WTC11 (cell line): ENCODE measurements around the gene RBM26. TPM values are rescaled to one million over a fixed set of nuclear protein-coding genes. Genes with fewer than 3 reads are reported as not detected.

Experiments used
- ATAC-seq: fragments of 200-7000 bp; cut with Tn5 transposase; 2 replicates; pipeline ENCODE4 v1.10.0; 2021; ENCODE audit warnings: mild to moderate bottlenecking, moderate library complexity
- CTCF ChIA-PET: fragments of 300-600 bp; sonication (Branson Sonifier 250); formaldehyde crosslinking; loops from one replicate; lab custom pipeline; 2021; ENCODE audit warnings: antibody characterized with exemption; lab: Charles Lee
- POLR2A ChIA-PET: fragments of 350-600 bp; sonication (Branson Sonifier 250); formaldehyde crosslinking; loops from one replicate; lab custom pipeline; 2021; ENCODE audit warnings: antibody characterized with exemption; lab: Charles Lee
- DNase-seq: peaks from one replicate; pipeline ENCODE4 v3.0.0; 2021; ENCODE audit warnings: low spot score
- H3K27ac Mint-ChIP-seq: 2 replicates; pipeline ENCODE4 v1.8.0; 2021; ENCODE audit warnings: mixed read lengths
- H3K27me3 Mint-ChIP-seq: 2 replicates; pipeline ENCODE4 v1.8.0; 2021; ENCODE audit warnings: low read depth, mild to moderate bottlenecking, moderate library complexity, mixed read lengths
- H3K36me3 Mint-ChIP-seq: 2 replicates; pipeline ENCODE4 v1.8.0; 2021; ENCODE audit warnings: mixed read lengths
- H3K4me1 Mint-ChIP-seq: 2 replicates; pipeline ENCODE4 v1.8.0; 2022; ENCODE audit warnings: mixed read lengths
- H3K4me3 Mint-ChIP-seq: 2 replicates; pipeline ENCODE4 v1.8.0; 2021; ENCODE audit warnings: mild to moderate bottlenecking, moderate library complexity, mixed read lengths
- H3K9me3 Mint-ChIP-seq: 2 replicates; pipeline ENCODE4 v1.8.0; 2021; ENCODE audit warnings: mixed read lengths
- ATF3 ChIP-seq: sonication (generic); formaldehyde crosslinking; conservative IDR thresholded peaks from 2 replicates; pipeline ENCODE4 v1.8.1; 2022; ENCODE audit warnings: mild to moderate bottlenecking, missing genetic modification reagents
- ATF6 ChIP-seq: sonication (generic); formaldehyde crosslinking; IDR thresholded peaks from 2 replicates; pipeline ENCODE4 v1.8.1; 2023; ENCODE audit warnings: mild to moderate bottlenecking, missing genetic modification reagents
- CBFB ChIP-seq: sonication (generic); formaldehyde crosslinking; IDR thresholded peaks from 2 replicates; pipeline ENCODE4 v1.8.1; 2022; ENCODE audit warnings: mild to moderate bottlenecking, low read depth, missing genetic modification reagents
- CREM ChIP-seq: sonication (generic); formaldehyde crosslinking; IDR thresholded peaks from 2 replicates; pipeline ENCODE4 v1.8.1; 2022; ENCODE audit warnings: mild to moderate bottlenecking, missing genetic modification reagents, moderate library complexity
- FOXK1 ChIP-seq: sonication (generic); formaldehyde crosslinking; IDR thresholded peaks from 2 replicates; pipeline ENCODE4 v1.8.0; 2022; ENCODE audit warnings: mild to moderate bottlenecking, moderate library complexity, missing genetic modification reagents
- GABPB1 ChIP-seq: sonication (generic); formaldehyde crosslinking; IDR thresholded peaks from 2 replicates; pipeline ENCODE4 v1.8.1; 2023; ENCODE audit warnings: mild to moderate bottlenecking, missing genetic modification reagents
- NFE2L1 ChIP-seq: sonication (generic); formaldehyde crosslinking; IDR thresholded peaks from 2 replicates; pipeline ENCODE4 v1.8.1; 2023; ENCODE audit warnings: missing genetic modification reagents
- NR1H2 ChIP-seq: sonication (generic); formaldehyde crosslinking; IDR thresholded peaks from 2 replicates; pipeline ENCODE4 v1.9.0; 2021; ENCODE audit warnings: mild to moderate bottlenecking, moderate library complexity, missing genetic modification reagents
- RELA ChIP-seq: sonication (generic); formaldehyde crosslinking; IDR thresholded peaks from 2 replicates; pipeline ENCODE4 v1.8.1; 2022; ENCODE audit warnings: missing genetic modification reagents, mild to moderate bottlenecking, borderline replicate concordance
- SMAD3 ChIP-seq: sonication (generic); formaldehyde crosslinking; IDR thresholded peaks from 2 replicates; pipeline ENCODE4 v1.8.0; 2022; ENCODE audit warnings: missing genetic modification reagents, mild to moderate bottlenecking, borderline replicate concordance
- SMAD4 ChIP-seq: sonication (generic); formaldehyde crosslinking; IDR thresholded peaks from 2 replicates; pipeline ENCODE4 v1.8.0; 2022; ENCODE audit warnings: mild to moderate bottlenecking, missing genetic modification reagents
- SOX15 ChIP-seq: fragments of 250-450 bp; sonication (Bioruptor Pico); IDR thresholded peaks from 2 replicates; pipeline ENCODE4 v1.9.0; 2021; ENCODE audit warnings: mild to moderate bottlenecking
- TCF7 ChIP-seq: sonication (generic); formaldehyde crosslinking; IDR thresholded peaks from 2 replicates; pipeline ENCODE4 v1.8.0; 2022; ENCODE audit warnings: mild to moderate bottlenecking, low read depth, missing genetic modification reagents, moderate library complexity
- USF2 ChIP-seq: sonication (generic); formaldehyde crosslinking; IDR thresholded peaks from 2 replicates; pipeline ENCODE4 v1.8.1; 2023; ENCODE audit warnings: mild to moderate bottlenecking, missing genetic modification reagents, moderate library complexity
- ZBTB21 ChIP-seq: sonication (generic); formaldehyde crosslinking; IDR thresholded peaks from 2 replicates; pipeline ENCODE4 v1.8.1; 2023; ENCODE audit warnings: mild to moderate bottlenecking, missing genetic modification reagents, borderline replicate concordance
- ZNF219 ChIP-seq: sonication (generic); formaldehyde crosslinking; IDR thresholded peaks from 2 replicates; pipeline ENCODE4 v1.8.0; 2023; ENCODE audit warnings: missing genetic modification reagents, mild to moderate bottlenecking, borderline replicate concordance
- ZNF423 ChIP-seq: fragments of 250-450 bp; sonication (Bioruptor Pico); IDR thresholded peaks from 2 replicates; pipeline ENCODE4 v2.1.2; 2022; ENCODE audit warnings: mild to moderate bottlenecking, moderate library complexity
- total RNA-seq: library from RNA; stranded (reverse); gene quantifications from 3 replicates; pipeline ENCODE4 v1.2.3, GENCODE V29; 2021
- TF ChIP-seq, protein P1 (sequence below): sonication (generic); formaldehyde crosslinking; IDR thresholded peaks from 2 replicates; pipeline ENCODE4 v1.8.1; 2023; ENCODE audit warnings: mild to moderate bottlenecking, missing genetic modification reagents, borderline replicate concordance
- TF ChIP-seq, protein P2 (sequence below): fragments of 250-450 bp; sonication (Bioruptor Pico); IDR thresholded peaks from 2 replicates; pipeline ENCODE4 v1.9.0; 2021; ENCODE audit warnings: mild to moderate bottlenecking, borderline replicate concordance
- TF ChIP-seq, protein P3 (sequence below): sonication (generic); formaldehyde crosslinking; IDR thresholded peaks from 2 replicates; pipeline ENCODE4 v1.8.0; 2023; ENCODE audit warnings: missing genetic modification reagents
- TF ChIP-seq, protein P4 (sequence below): sonication (generic); formaldehyde crosslinking; IDR thresholded peaks from 2 replicates; pipeline ENCODE4 v1.8.1; 2022; ENCODE audit warnings: mild to moderate bottlenecking, moderate library complexity, missing genetic modification reagents
- TF ChIP-seq, protein P5 (sequence below): sonication (generic); formaldehyde crosslinking; IDR thresholded peaks from 2 replicates; pipeline ENCODE4 v1.8.0; 2022; ENCODE audit warnings: mild to moderate bottlenecking, missing genetic modification reagents

The RBM26 gene
- total RNA-seq, 1 experiment from 2014 or later: 64.1 TPM

DNA sequence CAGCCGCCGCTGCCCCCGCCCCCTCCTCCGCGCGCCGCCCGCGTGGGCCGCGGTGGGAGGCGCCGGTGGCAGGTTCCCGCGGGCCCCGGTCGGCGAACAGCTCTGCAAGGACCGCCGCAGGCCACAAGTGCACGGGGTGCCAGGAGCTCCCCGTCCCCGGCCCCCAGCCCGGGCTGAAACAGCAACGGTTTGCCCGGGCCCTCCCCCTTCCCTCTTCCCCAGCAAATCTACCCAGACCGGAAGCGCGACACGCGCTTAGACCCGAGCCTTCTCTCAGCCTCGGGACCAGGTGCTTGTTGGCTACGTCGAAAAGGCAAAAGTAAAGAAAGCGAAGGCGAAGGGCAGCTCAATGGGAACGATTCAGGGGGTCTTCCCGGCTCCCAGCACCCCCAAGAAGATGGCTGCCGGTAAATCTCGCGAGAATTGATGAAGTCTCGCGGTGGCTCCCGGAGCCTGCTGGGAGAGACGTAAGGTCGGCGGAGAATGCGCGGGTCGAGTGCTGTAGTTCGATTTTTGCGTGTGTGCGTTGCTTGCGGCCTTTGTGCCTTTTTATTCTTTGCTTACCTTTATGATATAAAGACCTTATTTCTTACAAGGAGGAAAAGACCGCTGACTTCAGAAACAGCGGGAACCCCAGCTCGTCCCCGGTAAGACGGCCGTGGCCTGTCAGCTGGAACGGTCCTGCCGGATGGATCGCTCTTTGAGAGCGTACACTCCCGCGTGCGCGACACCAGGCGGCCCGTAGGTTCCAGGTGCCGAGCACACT, at the start of gene RBM26 (continued):
- TF ChIP-seq NR1H2 (no peak), ZNF219 (CRISPR knock-in tag) (no peak), ZBTB21 (no peak), NFE2L1 (CRISPR knock-in tag) (peak; percentile 84), SMAD4 (CRISPR knock-in tag) (no peak), SMAD3 (no peak), GABPB1 (CRISPR knock-in tag) (no peak), CREM (CRISPR knock-in tag) (no peak), ZNF423 (CRISPR knock-in tag) (no peak), SOX15 (CRISPR knock-in tag) (no peak), CBFB (CRISPR knock-in tag) (no peak), USF2 (no peak)
- TF ChIP-seq, protein P1, sequence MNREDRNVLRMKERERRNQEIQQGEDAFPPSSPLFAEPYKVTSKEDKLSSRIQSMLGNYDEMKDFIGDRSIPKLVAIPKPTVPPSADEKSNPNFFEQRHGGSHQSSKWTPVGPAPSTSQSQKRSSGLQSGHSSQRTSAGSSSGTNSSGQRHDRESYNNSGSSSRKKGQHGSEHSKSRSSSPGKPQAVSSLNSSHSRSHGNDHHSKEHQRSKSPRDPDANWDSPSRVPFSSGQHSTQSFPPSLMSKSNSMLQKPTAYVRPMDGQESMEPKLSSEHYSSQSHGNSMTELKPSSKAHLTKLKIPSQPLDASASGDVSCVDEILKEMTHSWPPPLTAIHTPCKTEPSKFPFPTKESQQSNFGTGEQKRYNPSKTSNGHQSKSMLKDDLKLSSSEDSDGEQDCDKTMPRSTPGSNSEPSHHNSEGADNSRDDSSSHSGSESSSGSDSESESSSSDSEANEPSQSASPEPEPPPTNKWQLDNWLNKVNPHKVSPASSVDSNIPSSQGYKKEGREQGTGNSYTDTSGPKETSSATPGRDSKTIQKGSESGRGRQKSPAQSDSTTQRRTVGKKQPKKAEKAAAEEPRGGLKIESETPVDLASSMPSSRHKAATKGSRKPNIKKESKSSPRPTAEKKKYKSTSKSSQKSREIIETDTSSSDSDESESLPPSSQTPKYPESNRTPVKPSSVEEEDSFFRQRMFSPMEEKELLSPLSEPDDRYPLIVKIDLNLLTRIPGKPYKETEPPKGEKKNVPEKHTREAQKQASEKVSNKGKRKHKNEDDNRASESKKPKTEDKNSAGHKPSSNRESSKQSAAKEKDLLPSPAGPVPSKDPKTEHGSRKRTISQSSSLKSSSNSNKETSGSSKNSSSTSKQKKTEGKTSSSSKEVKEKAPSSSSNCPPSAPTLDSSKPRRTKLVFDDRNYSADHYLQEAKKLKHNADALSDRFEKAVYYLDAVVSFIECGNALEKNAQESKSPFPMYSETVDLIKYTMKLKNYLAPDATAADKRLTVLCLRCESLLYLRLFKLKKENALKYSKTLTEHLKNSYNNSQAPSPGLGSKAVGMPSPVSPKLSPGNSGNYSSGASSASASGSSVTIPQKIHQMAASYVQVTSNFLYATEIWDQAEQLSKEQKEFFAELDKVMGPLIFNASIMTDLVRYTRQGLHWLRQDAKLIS: 0 out of 2 replicates have a peak, but pooled peaks have one; percentile 20
- TF ChIP-seq, protein P2, sequence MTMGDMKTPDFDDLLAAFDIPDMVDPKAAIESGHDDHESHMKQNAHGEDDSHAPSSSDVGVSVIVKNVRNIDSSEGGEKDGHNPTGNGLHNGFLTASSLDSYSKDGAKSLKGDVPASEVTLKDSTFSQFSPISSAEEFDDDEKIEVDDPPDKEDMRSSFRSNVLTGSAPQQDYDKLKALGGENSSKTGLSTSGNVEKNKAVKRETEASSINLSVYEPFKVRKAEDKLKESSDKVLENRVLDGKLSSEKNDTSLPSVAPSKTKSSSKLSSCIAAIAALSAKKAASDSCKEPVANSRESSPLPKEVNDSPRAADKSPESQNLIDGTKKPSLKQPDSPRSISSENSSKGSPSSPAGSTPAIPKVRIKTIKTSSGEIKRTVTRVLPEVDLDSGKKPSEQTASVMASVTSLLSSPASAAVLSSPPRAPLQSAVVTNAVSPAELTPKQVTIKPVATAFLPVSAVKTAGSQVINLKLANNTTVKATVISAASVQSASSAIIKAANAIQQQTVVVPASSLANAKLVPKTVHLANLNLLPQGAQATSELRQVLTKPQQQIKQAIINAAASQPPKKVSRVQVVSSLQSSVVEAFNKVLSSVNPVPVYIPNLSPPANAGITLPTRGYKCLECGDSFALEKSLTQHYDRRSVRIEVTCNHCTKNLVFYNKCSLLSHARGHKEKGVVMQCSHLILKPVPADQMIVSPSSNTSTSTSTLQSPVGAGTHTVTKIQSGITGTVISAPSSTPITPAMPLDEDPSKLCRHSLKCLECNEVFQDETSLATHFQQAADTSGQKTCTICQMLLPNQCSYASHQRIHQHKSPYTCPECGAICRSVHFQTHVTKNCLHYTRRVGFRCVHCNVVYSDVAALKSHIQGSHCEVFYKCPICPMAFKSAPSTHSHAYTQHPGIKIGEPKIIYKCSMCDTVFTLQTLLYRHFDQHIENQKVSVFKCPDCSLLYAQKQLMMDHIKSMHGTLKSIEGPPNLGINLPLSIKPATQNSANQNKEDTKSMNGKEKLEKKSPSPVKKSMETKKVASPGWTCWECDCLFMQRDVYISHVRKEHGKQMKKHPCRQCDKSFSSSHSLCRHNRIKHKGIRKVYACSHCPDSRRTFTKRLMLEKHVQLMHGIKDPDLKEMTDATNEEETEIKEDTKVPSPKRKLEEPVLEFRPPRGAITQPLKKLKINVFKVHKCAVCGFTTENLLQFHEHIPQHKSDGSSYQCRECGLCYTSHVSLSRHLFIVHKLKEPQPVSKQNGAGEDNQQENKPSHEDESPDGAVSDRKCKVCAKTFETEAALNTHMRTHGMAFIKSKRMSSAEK: no peak

DNA sequence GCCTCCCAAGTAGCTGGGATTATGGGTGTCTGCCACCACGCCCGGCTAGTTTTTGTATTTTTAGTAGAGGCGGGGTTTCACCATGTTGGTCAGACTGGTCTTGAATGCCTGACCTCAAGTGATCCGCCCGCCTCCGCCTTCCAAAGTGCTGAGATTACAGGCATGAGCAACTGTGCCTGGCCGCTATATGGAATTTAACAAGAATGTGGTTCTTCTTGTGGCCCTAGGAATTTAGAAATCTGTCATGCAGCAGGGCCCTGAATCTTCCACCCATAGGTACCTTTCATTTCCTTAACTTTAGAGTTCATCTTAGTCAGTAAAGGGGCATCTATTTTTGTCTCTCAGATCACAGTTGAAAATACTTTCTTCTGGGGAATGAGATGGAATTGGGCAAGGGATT, 49.3 kb upstream of the RBM26 start:
- H3K9me3 Mint-ChIP-seq: no peaks in the 10 kb centered on the region
- H3K36me3 Mint-ChIP-seq: no peaks in the 10 kb centered on the region
- H3K27me3 Mint-ChIP-seq: no peaks in the 10 kb centered on the region
- peaks cover 15% of the 10 kb centered on the region for H3K4me1 Mint-ChIP-seq
- ATAC-seq (no peak), DNase-seq (no peak)
- ChIA-PET CTCF (interaction anchor here (1.3 kb wide), 1 partner anchor 31 kb away, joined by 3 read pairs; no protein-coding TSS in a partner anchor), POLR2A (no interaction called here)
- H3K27ac Mint-ChIP-seq: no peak overlapping the region
- H3K4me3 Mint-ChIP-seq: no peak overlapping the region
- TF ChIP-seq FOXK1 (CRISPR knock-in tag) (no peak), RELA (CRISPR knock-in tag) (no peak), ATF3 (CRISPR knock-in tag) (no peak), TCF7 (CRISPR knock-in tag) (no peak), CREM (CRISPR knock-in tag) (no peak), ATF6 (no peak), NFE2L1 (CRISPR knock-in tag) (no peak)
- TF ChIP-seq, protein P3, sequence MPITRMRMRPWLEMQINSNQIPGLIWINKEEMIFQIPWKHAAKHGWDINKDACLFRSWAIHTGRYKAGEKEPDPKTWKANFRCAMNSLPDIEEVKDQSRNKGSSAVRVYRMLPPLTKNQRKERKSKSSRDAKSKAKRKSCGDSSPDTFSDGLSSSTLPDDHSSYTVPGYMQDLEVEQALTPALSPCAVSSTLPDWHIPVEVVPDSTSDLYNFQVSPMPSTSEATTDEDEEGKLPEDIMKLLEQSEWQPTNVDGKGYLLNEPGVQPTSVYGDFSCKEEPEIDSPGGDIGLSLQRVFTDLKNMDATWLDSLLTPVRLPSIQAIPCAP (CRISPR knock-in tag): no peak
- TF ChIP-seq, protein P4, sequence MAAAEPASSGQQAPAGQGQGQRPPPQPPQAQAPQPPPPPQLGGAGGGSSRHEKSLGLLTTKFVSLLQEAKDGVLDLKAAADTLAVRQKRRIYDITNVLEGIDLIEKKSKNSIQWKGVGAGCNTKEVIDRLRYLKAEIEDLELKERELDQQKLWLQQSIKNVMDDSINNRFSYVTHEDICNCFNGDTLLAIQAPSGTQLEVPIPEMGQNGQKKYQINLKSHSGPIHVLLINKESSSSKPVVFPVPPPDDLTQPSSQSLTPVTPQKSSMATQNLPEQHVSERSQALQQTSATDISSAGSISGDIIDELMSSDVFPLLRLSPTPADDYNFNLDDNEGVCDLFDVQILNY (CRISPR knock-in tag): no peak
- TF ChIP-seq, protein P5, sequence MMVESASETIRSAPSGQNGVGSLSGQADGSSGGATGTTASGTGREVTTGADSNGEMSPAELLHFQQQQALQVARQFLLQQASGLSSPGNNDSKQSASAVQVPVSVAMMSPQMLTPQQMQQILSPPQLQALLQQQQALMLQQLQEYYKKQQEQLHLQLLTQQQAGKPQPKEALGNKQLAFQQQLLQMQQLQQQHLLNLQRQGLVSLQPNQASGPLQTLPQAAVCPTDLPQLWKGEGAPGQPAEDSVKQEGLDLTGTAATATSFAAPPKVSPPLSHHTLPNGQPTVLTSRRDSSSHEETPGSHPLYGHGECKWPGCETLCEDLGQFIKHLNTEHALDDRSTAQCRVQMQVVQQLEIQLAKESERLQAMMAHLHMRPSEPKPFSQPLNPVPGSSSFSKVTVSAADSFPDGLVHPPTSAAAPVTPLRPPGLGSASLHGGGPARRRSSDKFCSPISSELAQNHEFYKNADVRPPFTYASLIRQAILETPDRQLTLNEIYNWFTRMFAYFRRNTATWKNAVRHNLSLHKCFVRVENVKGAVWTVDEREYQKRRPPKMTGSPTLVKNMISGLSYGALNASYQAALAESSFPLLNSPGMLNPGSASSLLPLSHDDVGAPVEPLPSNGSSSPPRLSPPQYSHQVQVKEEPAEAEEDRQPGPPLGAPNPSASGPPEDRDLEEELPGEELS (CRISPR knock-in tag): no peak
